ENCODE data around the gene MYADM.

MYADM gene

GRCh38 chr19:53892301-53892980, 24.8 kb downstream of the MYADM start:
- no peak for TF ChIP-seq CTCF (IDR thresholded peaks at IDR 0.05; ENCODE audit: unreplicated experiment in 3 of 3)
- Mint-ChIP-seq H3K9me3 (no peaks in the 10 kb centered on the region), H3K27ac (no peak overlapping the region), H3K4me3 (no peak overlapping the region), H3K36me3 (ENCODE audit: low read depth) (no peaks in the 10 kb centered on the region), H3K27me3 (ENCODE audit: low read depth) (peaks cover 61% of the 10 kb centered on the region), H3K4me1 (no peaks in the 10 kb centered on the region)

- Mint-ChIP-seq H3K4me3 (no peak overlapping the region), H3K9me3 (no peaks in the 10 kb centered on the region), H3K27me3 (ENCODE audit: low read depth) (peaks cover 64% of the 10 kb centered on the region), H3K4me1 (no peaks in the 10 kb centered on the region), H3K36me3 (ENCODE audit: low read depth) (no peaks in the 10 kb centered on the region), H3K27ac (no peak overlapping the region)
- no peak for TF ChIP-seq CTCF (IDR thresholded peaks at IDR 0.05; ENCODE audit: unreplicated experiment in 3 of 3)
These were observed 25.3 kb downstream of the MYADM start for GRCh38 chr19:53892981-53893325.

- Mint-ChIP-seq H3K9me3 (no peaks in the 10 kb centered on the region), H3K4me1 (no peaks in the 10 kb centered on the region), H3K27me3 (ENCODE audit: low read depth) (peaks cover 69% of the 10 kb centered on the region), H3K27ac (no peak overlapping the region), H3K4me3 (no peak overlapping the region), H3K36me3 (ENCODE audit: low read depth) (no peaks in the 10 kb centered on the region)
- no peak for TF ChIP-seq CTCF (IDR thresholded peaks at IDR 0.05; ENCODE audit: unreplicated experiment in 3 of 3)
These were observed 27.0 kb downstream of the MYADM start for GRCh38 chr19:53894707-53895106.

- TF ChIP-seq CTCF (IDR thresholded peaks at IDR 0.05; ENCODE audit: unreplicated experiment in 3 of 3), result no peak
- Mint-ChIP-seq H3K27me3 (ENCODE audit: low read depth) (peaks cover 78% of the 10 kb centered on the region), H3K4me3 (no peak overlapping the region), H3K9me3 (no peaks in the 10 kb centered on the region), H3K4me1 (no peaks in the 10 kb centered on the region), H3K27ac (no peak overlapping the region), H3K36me3 (ENCODE audit: low read depth) (no peaks in the 10 kb centered on the region)
These were observed 29.0 kb downstream of the MYADM start for GRCh38 chr19:53896682-53897081.

- no peaks in the 10 kb centered on the region for H3K4me1 Mint-ChIP-seq
- no peaks in the 10 kb centered on the region for H3K36me3 Mint-ChIP-seq (ENCODE audit: low read depth)
- H3K4me3 Mint-ChIP-seq, result no peak overlapping the region
- TF ChIP-seq CTCF (IDR thresholded peaks at IDR 0.05; ENCODE audit: unreplicated experiment in 3 of 3), result no peak
- no peak overlapping the region for H3K27ac Mint-ChIP-seq
- no peaks in the 10 kb centered on the region for H3K9me3 Mint-ChIP-seq
- H3K27me3 Mint-ChIP-seq (ENCODE audit: low read depth), result peaks cover 81% of the 10 kb centered on the region
These were observed 29.8 kb downstream of the MYADM start for GRCh38 chr19:53897459-53897858.

GRCh38 chr19:53898166-53898565, 30.5 kb downstream of the MYADM start:
- H3K27ac Mint-ChIP-seq, result no peak overlapping the region
- H3K4me3 Mint-ChIP-seq, result no peak overlapping the region
- no peak for TF ChIP-seq CTCF (IDR thresholded peaks at IDR 0.05; ENCODE audit: unreplicated experiment in 3 of 3)
- H3K4me1 Mint-ChIP-seq, result no peaks in the 10 kb centered on the region
- H3K27me3 Mint-ChIP-seq (ENCODE audit: low read depth), result peaks cover 81% of the 10 kb centered on the region
- no peaks in the 10 kb centered on the region for H3K36me3 Mint-ChIP-seq (ENCODE audit: low read depth)
- no peaks in the 10 kb centered on the region for H3K9me3 Mint-ChIP-seq
